SK-N-SH (cell line): ENCODE measurements around the gene DUSP23. TPM values are rescaled to one million over a fixed set of nuclear protein-coding genes. Genes with fewer than 3 reads are reported as not detected.

Source experiments
- CTCF ChIA-PET: fragments of 300-600, 350-600 bp; formaldehyde crosslinking; extraction: SDS; loops from one replicate; lab custom pipeline; 2021; lab: Yijun Ruan, JAX
- POLR2A ChIA-PET: fragments of 350-600 bp; sonication (Branson Sonifier 250); formaldehyde crosslinking; extraction: SDS; loops from one replicate; lab custom pipeline; 2020; ENCODE audit warnings: antibody characterized with exemption, inconsistent platforms; lab: Yijun Ruan, JAX
- DNase-seq: peaks from one replicate; pipeline ENCODE4 v3.0.0; 2012
- H2AFZ ChIP-seq: fragments of 200-600 bp; sonication (generic); 2 replicates; pipeline ENCODE4 v1.8.1; 2016; ENCODE audit warnings: antibody characterized with exemption, mild to moderate bottlenecking, low read depth
- H3F3A ChIP-seq: fragments of 200-600 bp; sonication (generic); replicated peaks from 2 replicates; pipeline ENCODE3; 2016; ENCODE audit warnings: antibody characterized with exemption, mild to moderate bottlenecking; ENCODE audit not compliant: insufficient read depth
- H3K27ac ChIP-seq, 2 experiments: fragments of 200-500 bp in 1 of 2; fragments of 200-600 bp in 1 of 2; sonication (Bioruptor generic) in 1 of 2; sonication (generic), shearing (Covaris generic) in 1 of 2; 2 replicates each; pipeline versions ENCODE4 v1.5.1 to v1.6.1; 2014 to 2016; ENCODE audit warnings: low read depth in 2 of 2, inconsistent platforms in 1 of 2, low read length in 1 of 2, mild to moderate bottlenecking in 1 of 2, mixed read lengths in 1 of 2
- H3K27me3 ChIP-seq: fragments of 200-600 bp; sonication (generic), shearing (Covaris generic); 2 replicates; pipeline ENCODE4 v1.6.1; 2016; ENCODE audit warnings: mixed run types; ENCODE audit not compliant: insufficient read depth
- H3K36me3 ChIP-seq, 2 experiments: fragments of 200-500 bp in 1 of 2; fragments of 200-600 bp in 1 of 2; sonication (Bioruptor generic) in 1 of 2; sonication (generic) in 1 of 2; replicated peaks in 1 of 2; 2 replicates each; pipeline versions ENCODE3 to v1.5.1; 2014 to 2016; ENCODE audit warnings: low read length in 1 of 2, mild to moderate bottlenecking in 1 of 2; ENCODE audit not compliant: insufficient read depth in 2 of 2, control insufficient read depth in 1 of 2
- H3K4me1 ChIP-seq, 2 experiments: fragments of 200-500 bp in 1 of 2; fragments of 200-600 bp in 1 of 2; sonication (Bioruptor generic) in 1 of 2; sonication (generic), shearing (Covaris generic) in 1 of 2; 2 replicates each; pipeline versions ENCODE4 v1.5.1 to v1.6.1; 2014 to 2016; ENCODE audit warnings: low read depth in 1 of 2, low read length in 1 of 2, mixed run types in 1 of 2; ENCODE audit not compliant: insufficient read depth in 2 of 2, control insufficient read depth in 1 of 2
- H3K4me2 ChIP-seq: fragments of 200-600 bp; sonication (generic), shearing (Covaris generic); 2 replicates; pipeline ENCODE4 v1.6.1; 2017; ENCODE audit warnings: mixed run types
- H3K4me3 ChIP-seq, 2 experiments: fragments of 200-500 bp in 1 of 2; fragments of 200-600 bp in 1 of 2; sonication (Bioruptor generic) in 1 of 2; sonication (generic), shearing (Covaris generic) in 1 of 2; 2 replicates each; pipeline versions ENCODE4 v1.5.1 to v1.8.1; 2014 to 2016; ENCODE audit warnings: low read depth in 2 of 2, inconsistent platforms in 1 of 2, low read length in 1 of 2, mild to moderate bottlenecking in 1 of 2, mixed read lengths in 1 of 2, moderate library complexity in 1 of 2
- H3K79me2 ChIP-seq: fragments of 200-600 bp; sonication (generic); 2 replicates; pipeline ENCODE4 v1.8.1; 2017; ENCODE audit warnings: mild to moderate bottlenecking; ENCODE audit not compliant: insufficient read depth
- H3K9ac ChIP-seq: fragments of 200-600 bp; sonication (generic); 2 replicates; pipeline ENCODE4 v1.6.1; 2017; ENCODE audit warnings: mixed run types
- H3K9me2 ChIP-seq: fragments of 200-600 bp; sonication (generic); 2 replicates; pipeline ENCODE4 v1.6.1; 2017; ENCODE audit warnings: mixed run types
- H3K9me3 ChIP-seq: fragments of 200-600 bp; sonication (generic); 2 replicates; pipeline ENCODE4 v1.6.1; 2017; ENCODE audit warnings: mixed run types, mild to moderate bottlenecking, moderate library complexity
- H4K20me1 ChIP-seq: fragments of 200-600 bp; sonication (generic); 2 replicates; pipeline ENCODE4 v1.6.1; 2017; ENCODE audit warnings: mild to moderate bottlenecking, mixed run types; ENCODE audit not compliant: insufficient read depth
- EZH2phosphoT487 ChIP-seq: fragments of 200-600 bp; sonication (generic); IDR thresholded peaks from 2 replicates; pipeline ENCODE4 v1.6.1; 2017; ENCODE audit warnings: low read depth, mixed run types, mild to moderate bottlenecking, antibody characterized with exemption, moderate library complexity, borderline replicate concordance
- FOXJ3 ChIP-seq: sonication (generic); formaldehyde crosslinking; IDR thresholded peaks from 2 replicates; pipeline ENCODE4 v1.5.1; 2020; ENCODE audit warnings: mild to moderate bottlenecking, missing genetic modification reagents
- FOXM1 ChIP-seq: IDR thresholded peaks from 2 replicates; pipeline ENCODE4 v1.4.0; 2012; ENCODE audit warnings: low read depth, mild to moderate bottlenecking
- GABPA ChIP-seq: IDR thresholded peaks from 2 replicates; pipeline ENCODE4 v1.4.0; 2012; ENCODE audit warnings: low read depth, mild to moderate bottlenecking
- GATA2 ChIP-seq: sonication (generic); formaldehyde crosslinking; IDR thresholded peaks from 2 replicates; pipeline ENCODE4 v1.5.0; 2020; ENCODE audit warnings: mild to moderate bottlenecking, missing genetic modification reagents
- MXI1 ChIP-seq: IDR thresholded peaks from 2 replicates; pipeline ENCODE4 v1.6.1; 2012; ENCODE audit warnings: mild to moderate bottlenecking, low read depth, low read length, improper control_type of control experiment
- NFIC ChIP-seq: IDR thresholded peaks from 2 replicates; pipeline ENCODE4 v1.4.0; 2012; ENCODE audit warnings: borderline replicate concordance
- NRF1 ChIP-seq: IDR thresholded peaks from 2 replicates; pipeline ENCODE4 v1.6.1; 2012; ENCODE audit warnings: low read depth, mild to moderate bottlenecking, low read length
- POLR2AphosphoS5 ChIP-seq: IDR thresholded peaks from 2 replicates; pipeline ENCODE4 v1.6.1; 2012; ENCODE audit warnings: low read depth, low read length
- RFX5 ChIP-seq: IDR thresholded peaks from 2 replicates; pipeline ENCODE4 v1.6.1; 2012; ENCODE audit warnings: mild to moderate bottlenecking, improper control_type of control experiment, low read length
- RXRA ChIP-seq: IDR thresholded peaks from 2 replicates; pipeline ENCODE4 v1.4.0; 2012; ENCODE audit warnings: low read depth, mild to moderate bottlenecking, borderline replicate concordance
- SMC3 ChIP-seq: IDR thresholded peaks from 2 replicates; pipeline ENCODE4 v1.6.1; 2012; ENCODE audit warnings: low read depth, low read length, improper control_type of control experiment
- TEAD4 ChIP-seq: IDR thresholded peaks from 2 replicates; pipeline ENCODE4 v1.4.0; 2012; ENCODE audit warnings: mild to moderate bottlenecking, borderline replicate concordance; ENCODE audit not compliant: insufficient read depth
- USF1 ChIP-seq: IDR thresholded peaks from 2 replicates; pipeline ENCODE4 v1.4.0; 2012; ENCODE audit warnings: low read depth, borderline replicate concordance
- USF2 ChIP-seq: fragments of 150-350 bp; IDR thresholded peaks from 2 replicates; pipeline ENCODE4 v1.6.1; 2017; ENCODE audit warnings: antibody characterized with exemption, low read length, low read depth, borderline replicate concordance
- ZBTB33 ChIP-seq: IDR thresholded peaks from 2 replicates; pipeline ENCODE4 v1.4.0; 2012; ENCODE audit warnings: low read depth, borderline replicate concordance
- WGBS: methylation state at CpG from one replicate; pipeline ENCODE4 v1.1.6; 2017; ENCODE audit warnings: low lambda C conversion rate; 5-methylcytosine and 5-hydroxymethylcytosine counted together
- polyA plus RNA-seq, 3 experiments: library from polyadenylated mRNA; depleted of rRNA; stranded (reverse); fragments of >200 nt; gene quantifications; 2 replicates each; pipeline ENCODE4 v1.2.3, GENCODE V29; 2012

The DUSP23 gene
- polyA plus RNA-seq, 1 of the 3 experiments (the other 2 are of a cell fraction) = 41.2 TPM

- Histone ChIP-seq H3K27ac (no peak overlapping the region), H3K27me3 (peaks cover 8% of the 10 kb centered on the region; the same call in 1 of the 2 replicates), H4K20me1 (no peaks in the 10 kb centered on the region), H3K36me3 (no peaks in the 10 kb centered on the region), H2AFZ (no peak overlapping the region), H3K4me2 (no peak overlapping the region), H3K9me2 (no peaks in the 10 kb centered on the region), H3K9me3 (no peaks in the 10 kb centered on the region), H3K79me2 (no peaks in the 10 kb centered on the region), H3K4me3 (no peak overlapping the region), H3K4me1 (no peaks in the 10 kb centered on the region), H3K9ac (no peak overlapping the region), H3F3A (no peaks in the 10 kb centered on the region)
- no peak for DNase-seq
- ChIA-PET CTCF (interaction anchor here (0.8 to 1.2 kb wide), 2 partner anchors 23 to 24 kb away, joined by 3 read pairs; partner anchors contain the start of gene DUSP23), POLR2A (no interaction called here)
- TF ChIP-seq ZBTB33 (no peak), GABPA (no peak), RFX5 (no peak), FOXJ3 (CRISPR knock-in tag) (no peak), SMC3 (no peak), GATA2 (no peak), USF1 (no peak), MXI1 (no peak)
Observed at GRCh38 chr1:159756397-159756796, 24.4 kb upstream of the DUSP23 start.

GRCh38 chr1:159763686-159764085 lies 17.1 kb upstream of the DUSP23 start:
- no peaks in the 10 kb centered on the region for H3F3A ChIP-seq
- H2AFZ ChIP-seq = no peak overlapping the region
- WGBS = 0% methylated on average over 1 of the region's 1 CpG
- H3K27ac ChIP-seq = no peak overlapping the region
- TF ChIP-seq RFX5 (no peak), RXRA (no peak), EZH2phosphoT487 (no peak), USF2 (no peak), FOXM1 (no peak), POLR2AphosphoS5 (no peak), NRF1 (no peak), TEAD4 (no peak), MXI1 (no peak), GATA2 (no peak), FOXJ3 (CRISPR knock-in tag) (no peak), NFIC (no peak)
- no peaks in the 10 kb centered on the region for H3K79me2 ChIP-seq
- H3K9ac ChIP-seq = no peak overlapping the region
- no peaks in the 10 kb centered on the region for H3K36me3 ChIP-seq
- H3K4me1 ChIP-seq = no peaks in the 10 kb centered on the region
- H3K27me3 ChIP-seq = no peaks in the 10 kb centered on the region; the same call in 1 of the 2 replicates
- H3K9me3 ChIP-seq = no peaks in the 10 kb centered on the region
- DNase-seq = no peak
- no peak overlapping the region for H3K4me3 ChIP-seq
- no peaks in the 10 kb centered on the region for H4K20me1 ChIP-seq
- H3K9me2 ChIP-seq = no peaks in the 10 kb centered on the region
- CTCF ChIA-PET = interaction anchor here (1.0 to 1.4 kb wide), 2 partner anchors 14 to 35 kb away, joined by 3 read pairs; no protein-coding TSS in a partner anchor
- H3K4me2 ChIP-seq = no peak overlapping the region
- POLR2A ChIA-PET = no interaction called here
